GM10248 (cell line): Measurements from ENCODE around the gene TRDN.

ENCODE experiments used
- CTCF ChIA-PET: fragments of 300-600 bp; sonication (Branson Sonifier 250); formaldehyde crosslinking; extraction: SDS; loops from one replicate; lab custom pipeline; 2021; ENCODE audit warnings: antibody characterized with exemption; lab: Yijun Ruan, JAX
- POLR2A ChIA-PET: fragments of 350-650 bp; sonication (Branson Sonifier 250); formaldehyde crosslinking; extraction: SDS; loops from one replicate; lab custom pipeline; 2020; ENCODE audit warnings: antibody characterized with exemption; lab: Yijun Ruan, JAX
- DNase-seq: peaks from one replicate; pipeline ENCODE4 v3.0.0; 2012; ENCODE audit errors: extremely low spot score
- CTCF ChIP-seq: IDR thresholded peaks from 2 replicates; pipeline ENCODE4 v1.5.1; 2012; ENCODE audit warnings: mild to moderate bottlenecking, low read depth; ENCODE audit errors: extremely low read depth, missing control alignments, control extremely low read depth

The TRDN gene

GRCh38 chr6:123176706-123177105, 460.0 kb downstream of the TRDN start:
- POLR2A ChIA-PET, result no interaction called here
- DNase-seq, result no peak
- CTCF ChIA-PET, result no interaction called here
- TF ChIP-seq CTCF, result no peak

GRCh38 chr6:123171341-123172115, 465.2 kb downstream of the TRDN start:
- TF ChIP-seq CTCF, result no peak
- ChIA-PET CTCF (no interaction called here), POLR2A (no interaction called here)
- no peak for DNase-seq

GRCh38 chr6:123169774-123170095, 467.0 kb downstream of the TRDN start:
- POLR2A ChIA-PET, result no interaction called here
- no peak for TF ChIP-seq CTCF
- no peak for DNase-seq
- CTCF ChIA-PET, result no interaction called here

- no peak for TF ChIP-seq CTCF
- POLR2A ChIA-PET, result no interaction called here
These were observed 467.6 kb downstream of the TRDN start for GRCh38 chr6:123168892-123169773.

GRCh38 chr6:123168466-123168865, 468.3 kb downstream of the TRDN start:
- no peak for DNase-seq
- ChIA-PET CTCF (no interaction called here), POLR2A (no interaction called here)
- no peak for TF ChIP-seq CTCF

More at GRCh38 chr6:123168892-123169773, 467.6 kb downstream of the TRDN start:
- CTCF ChIA-PET, result no interaction called here
- no peak for DNase-seq
